Hepatocyte (in vitro differentiated cells): ENCODE results near the gene ACP5. TPM values are rescaled to one million over a fixed set of nuclear protein-coding genes. Genes with fewer than 3 reads are reported as not detected.
"Not testable (repeated sequence)": the region's sequence is repeated elsewhere in the genome, so short reads cannot be mapped to it uniquely, and the experiment has no call there.

ENCODE experiments used
- DNase-seq: peaks from one replicate; pipeline ENCODE4 v3.0.0-alpha.2; 2016; ENCODE audit warnings: low spot score
- H2AFZ ChIP-seq: fragments of 200-600 bp; sonication (generic); 2 replicates; pipeline ENCODE4 v1.6.0; 2016; ENCODE audit warnings: antibody characterized with exemption, mild to moderate bottlenecking
- H3K27ac ChIP-seq: fragments of 200-600 bp; sonication (generic); 2 replicates; pipeline ENCODE4 v1.5.1; 2016; ENCODE audit warnings: mild to moderate bottlenecking
- H3K27me3 ChIP-seq: fragments of 200-600 bp; sonication (generic); 2 replicates; pipeline ENCODE4 v1.6.1; 2016
- H3K36me3 ChIP-seq: fragments of 200-600 bp; sonication (generic); replicated peaks from 2 replicates; pipeline ENCODE4 v1.5.1; 2016; ENCODE audit warnings: low read depth; ENCODE audit not compliant: insufficient read depth
- H3K4me1 ChIP-seq: fragments of 200-600 bp; sonication (generic); 2 replicates; pipeline ENCODE4 v1.5.1; 2016; ENCODE audit warnings: mild to moderate bottlenecking, moderate library complexity; ENCODE audit not compliant: insufficient read depth
- H3K4me2 ChIP-seq: fragments of 200-600 bp; sonication (generic); 2 replicates; pipeline ENCODE4 v1.6.0; 2016
- H3K4me3 ChIP-seq: fragments of 200-600 bp; sonication (generic); 2 replicates; pipeline ENCODE4 v1.5.1; 2016; ENCODE audit warnings: mild to moderate bottlenecking
- H3K79me2 ChIP-seq: fragments of 200-600 bp; sonication (generic); 2 replicates; pipeline ENCODE4 v1.6.0; 2017; ENCODE audit warnings: mild to moderate bottlenecking
- H3K9me2 ChIP-seq: fragments of 200-600 bp; sonication (generic); replicated peaks from 2 replicates; pipeline ENCODE4 v1.6.0; 2017; ENCODE audit warnings: mild to moderate bottlenecking; ENCODE audit not compliant: insufficient read depth
- H3K9me3 ChIP-seq: fragments of 200-600 bp; sonication (generic); 2 replicates; pipeline ENCODE4 v1.5.1; 2016; ENCODE audit warnings: low read depth, mild to moderate bottlenecking
- H4K20me1 ChIP-seq: fragments of 200-600 bp; sonication (generic); 2 replicates; pipeline ENCODE4 v1.6.0; 2016; ENCODE audit warnings: mild to moderate bottlenecking; ENCODE audit not compliant: insufficient read depth, poor library complexity, severe bottlenecking
- EZH2 ChIP-seq: fragments of 200-600 bp; sonication (generic); IDR thresholded peaks from 2 replicates; pipeline ENCODE4 v1.6.1; 2016; ENCODE audit warnings: antibody characterized with exemption, mild to moderate bottlenecking, borderline replicate concordance
- EZH2phosphoT487 ChIP-seq: fragments of 200-600 bp; sonication (generic); IDR thresholded peaks from one replicate; pipeline ENCODE4 v1.6.1; 2018; ENCODE audit warnings: antibody characterized with exemption, mild to moderate bottlenecking, low read depth, moderate library complexity; ENCODE audit not compliant: unreplicated experiment, severe bottlenecking
- WGBS: methylation state at CpG from one replicate; pipeline ENCODE4 v1.1.6; 2016; ENCODE audit warnings: low lambda C conversion rate; ENCODE audit errors: missing lambda C conversion rate; 5-methylcytosine and 5-hydroxymethylcytosine counted together
- polyA plus RNA-seq: library from polyadenylated mRNA; unstranded; fragments of >200 nt; fragmentation: Nextera tagmentation; extraction: Ambion mirVana; gene quantifications from 2 replicates; pipeline ENCODE4 v1.2.1, GENCODE V29; 2016
- total RNA-seq: library from RNA; depleted of rRNA; stranded (reverse); fragments of >200 nt; gene quantifications from 2 replicates; pipeline ENCODE4 v1.2.3, GENCODE V29; 2014
- TF ChIP-seq, protein P1 (sequence below): fragments of 200-600 bp; sonication (generic); IDR thresholded peaks from 2 replicates; pipeline ENCODE4 v1.5.1; 2016; ENCODE audit warnings: antibody characterized with exemption, mild to moderate bottlenecking; ENCODE audit not compliant: poor library complexity

Gene ACP5
- total and polyA plus RNA-seq, 2 experiments from 2014 or later, result 7.2 to 18.1 TPM

DNA sequence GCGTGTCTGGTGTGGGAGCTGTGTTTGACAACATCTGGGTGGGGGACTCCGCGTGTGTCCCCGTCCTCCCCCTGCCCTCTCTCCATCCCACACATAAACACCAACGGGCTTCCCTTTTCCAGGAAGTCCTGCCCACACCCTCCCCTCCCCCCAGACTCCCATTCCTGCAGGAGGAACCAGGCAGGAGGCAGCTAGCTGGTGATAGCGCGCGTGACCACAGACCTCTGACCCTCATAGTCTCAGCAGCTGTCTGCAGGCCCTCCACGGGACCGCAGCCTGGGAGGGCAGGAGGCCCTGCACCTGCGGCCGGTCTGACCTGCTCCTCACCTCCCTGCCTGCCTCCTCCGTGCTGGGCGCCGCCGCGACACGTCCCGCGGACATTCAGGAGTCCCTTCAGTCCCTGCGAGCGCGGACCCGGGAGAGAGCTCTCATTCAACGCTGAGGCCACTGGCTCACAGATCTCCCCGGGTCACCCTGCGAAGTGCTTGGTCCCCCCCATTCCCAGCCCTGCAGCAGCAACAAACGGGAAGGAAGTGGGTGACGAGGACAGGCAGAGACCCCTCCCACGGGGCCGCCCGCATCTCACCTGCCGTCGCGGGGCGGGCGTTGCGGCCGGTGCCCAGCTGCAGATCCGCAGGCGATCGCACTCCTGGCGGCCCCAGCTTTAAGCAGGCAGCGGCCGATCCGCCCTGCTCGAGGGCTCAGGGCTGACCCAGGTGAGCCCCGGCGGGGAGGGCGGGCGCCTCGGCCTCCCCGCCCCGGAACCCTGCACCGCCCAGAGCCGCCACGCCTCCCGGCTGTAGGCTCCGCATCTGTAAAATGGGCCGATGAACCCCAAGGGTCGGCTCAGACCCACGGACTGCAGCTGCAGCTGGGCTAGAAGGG, 1.1 kb upstream of the ACP5 start:
- no peaks in the 10 kb centered on the region for H3K36me3 ChIP-seq
- H4K20me1 ChIP-seq, result no peaks in the 10 kb centered on the region
- TF ChIP-seq EZH2 (no peak), EZH2phosphoT487 (no peak)
- TF ChIP-seq, protein P1, sequence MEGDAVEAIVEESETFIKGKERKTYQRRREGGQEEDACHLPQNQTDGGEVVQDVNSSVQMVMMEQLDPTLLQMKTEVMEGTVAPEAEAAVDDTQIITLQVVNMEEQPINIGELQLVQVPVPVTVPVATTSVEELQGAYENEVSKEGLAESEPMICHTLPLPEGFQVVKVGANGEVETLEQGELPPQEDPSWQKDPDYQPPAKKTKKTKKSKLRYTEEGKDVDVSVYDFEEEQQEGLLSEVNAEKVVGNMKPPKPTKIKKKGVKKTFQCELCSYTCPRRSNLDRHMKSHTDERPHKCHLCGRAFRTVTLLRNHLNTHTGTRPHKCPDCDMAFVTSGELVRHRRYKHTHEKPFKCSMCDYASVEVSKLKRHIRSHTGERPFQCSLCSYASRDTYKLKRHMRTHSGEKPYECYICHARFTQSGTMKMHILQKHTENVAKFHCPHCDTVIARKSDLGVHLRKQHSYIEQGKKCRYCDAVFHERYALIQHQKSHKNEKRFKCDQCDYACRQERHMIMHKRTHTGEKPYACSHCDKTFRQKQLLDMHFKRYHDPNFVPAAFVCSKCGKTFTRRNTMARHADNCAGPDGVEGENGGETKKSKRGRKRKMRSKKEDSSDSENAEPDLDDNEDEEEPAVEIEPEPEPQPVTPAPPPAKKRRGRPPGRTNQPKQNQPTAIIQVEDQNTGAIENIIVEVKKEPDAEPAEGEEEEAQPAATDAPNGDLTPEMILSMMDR, result no peak
- peak; percentile 55 for DNase-seq
- H3K27ac ChIP-seq, result no peak overlapping the region
- no peaks in the 10 kb centered on the region for H3K9me2 ChIP-seq
- 59% methylated on average over 60 of the region's 62 CpGs for WGBS
- peak overlapping the region; percentile 40 for H2AFZ ChIP-seq
- H3K4me2 ChIP-seq, result peak overlapping the region; percentile 73
- H3K4me1 ChIP-seq, result no peaks in the 10 kb centered on the region
- no peaks in the 10 kb centered on the region for H3K79me2 ChIP-seq
- no peaks in the 10 kb centered on the region for H3K9me3 ChIP-seq
- no peaks in the 10 kb centered on the region for H3K27me3 ChIP-seq
- no peak overlapping the region for H3K4me3 ChIP-seq

DNA sequence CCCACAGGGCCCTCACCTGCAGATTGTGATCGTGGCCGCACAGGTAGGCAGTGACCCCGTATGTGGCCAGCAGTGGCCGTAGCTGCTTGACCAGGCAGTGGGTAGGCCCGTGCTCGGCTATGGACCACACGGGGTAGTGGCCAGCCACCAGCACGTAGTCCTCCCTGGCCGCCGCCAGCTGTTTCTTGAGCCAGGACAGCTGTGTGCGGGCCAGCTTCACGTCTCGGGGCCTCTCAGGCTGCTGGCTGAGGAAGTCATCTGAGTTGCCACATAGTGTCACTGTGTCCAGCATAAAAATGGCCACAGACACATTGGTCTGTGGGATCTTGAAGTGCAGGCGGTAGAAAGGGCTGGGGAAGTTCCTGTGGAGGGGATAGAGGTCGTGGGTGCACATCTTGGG, 1.2 kb downstream of the ACP5 start:
- Histone ChIP-seq H3K4me1 (no peaks in the 10 kb centered on the region), H3K27ac (no peak overlapping the region), H4K20me1 (no peaks in the 10 kb centered on the region), H3K4me2 (no peak overlapping the region), H3K36me3 (no peaks in the 10 kb centered on the region), H2AFZ (no peak overlapping the region), H3K4me3 (no peak overlapping the region), H3K27me3 (no peaks in the 10 kb centered on the region), H3K79me2 (no peaks in the 10 kb centered on the region), H3K9me2 (no peaks in the 10 kb centered on the region), H3K9me3 (no peaks in the 10 kb centered on the region)
- no peak for DNase-seq
- 91% methylated on average over 15 of the region's 15 CpGs for WGBS
- TF ChIP-seq EZH2 (no peak), EZH2phosphoT487 (no peak)
- TF ChIP-seq, protein P1, result no peak

DNA sequence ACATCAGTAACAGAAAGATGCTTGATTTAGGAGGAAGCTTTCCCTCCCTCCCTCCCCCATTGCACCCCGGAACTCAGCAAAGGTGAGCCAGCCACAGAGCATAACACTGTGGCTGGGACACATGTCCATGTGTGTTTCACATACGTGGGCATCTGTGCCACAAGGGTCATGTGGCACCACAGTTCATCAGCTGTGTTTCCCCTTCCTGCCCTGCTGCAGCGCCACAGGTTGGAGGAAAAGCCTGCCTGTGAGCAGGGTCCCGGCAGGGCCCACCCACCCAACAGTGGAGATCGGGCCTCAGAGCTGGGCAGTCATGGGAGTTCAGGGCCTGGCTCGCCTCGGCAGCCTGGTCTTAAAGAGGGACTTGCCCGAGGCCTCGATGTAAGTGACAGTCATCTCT, 2.8 kb downstream of the ACP5 start:
- H3K9me3 ChIP-seq, result no peaks in the 10 kb centered on the region
- H3K27ac ChIP-seq, result no peak overlapping the region
- 94% methylated on average over 9 of the region's 9 CpGs for WGBS
- no peak for DNase-seq
- H3K27me3 ChIP-seq, result no peaks in the 10 kb centered on the region
- H2AFZ ChIP-seq, result no peak overlapping the region
- H3K36me3 ChIP-seq, result no peaks in the 10 kb centered on the region
- no peaks in the 10 kb centered on the region for H3K4me1 ChIP-seq
- H3K9me2 ChIP-seq, result no peaks in the 10 kb centered on the region
- no peak overlapping the region for H3K4me3 ChIP-seq
- H3K79me2 ChIP-seq, result no peaks in the 10 kb centered on the region
- TF ChIP-seq EZH2phosphoT487 (no peak), EZH2 (no peak)
- TF ChIP-seq, protein P1, result no peak
- no peak overlapping the region for H3K4me2 ChIP-seq
- H4K20me1 ChIP-seq, result no peaks in the 10 kb centered on the region

DNA sequence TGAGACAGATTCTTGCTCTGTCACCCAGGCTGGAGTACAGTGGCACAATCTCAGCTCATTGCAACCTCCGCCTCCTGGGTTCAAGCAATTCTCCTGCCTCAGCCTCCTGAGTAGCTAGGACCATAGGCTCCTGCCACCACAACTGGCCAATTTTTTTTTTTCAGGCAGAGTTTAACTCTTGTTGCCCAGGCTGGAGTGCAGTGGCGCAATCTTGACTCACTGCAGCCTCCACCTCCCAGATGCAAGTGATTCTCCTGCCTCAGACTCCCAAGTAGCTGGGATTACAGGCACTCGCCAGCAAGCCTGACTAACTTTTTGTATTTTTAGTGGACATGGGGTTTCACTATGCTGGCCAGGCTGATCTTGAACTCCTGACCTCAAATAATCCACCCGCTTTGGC, 3.7 kb downstream of the ACP5 start:
- H3K4me2 ChIP-seq, H3K36me3 ChIP-seq, H3K4me1 ChIP-seq, H3K27me3 ChIP-seq, H2AFZ ChIP-seq, H3K4me3 ChIP-seq, H3K9me2 ChIP-seq, DNase-seq, H3K9me3 ChIP-seq, H3K79me2 ChIP-seq, H4K20me1 ChIP-seq, H3K27ac ChIP-seq: not testable (repeated sequence)
- WGBS, result 84% methylated on average over 4 of the region's 4 CpGs

DNA sequence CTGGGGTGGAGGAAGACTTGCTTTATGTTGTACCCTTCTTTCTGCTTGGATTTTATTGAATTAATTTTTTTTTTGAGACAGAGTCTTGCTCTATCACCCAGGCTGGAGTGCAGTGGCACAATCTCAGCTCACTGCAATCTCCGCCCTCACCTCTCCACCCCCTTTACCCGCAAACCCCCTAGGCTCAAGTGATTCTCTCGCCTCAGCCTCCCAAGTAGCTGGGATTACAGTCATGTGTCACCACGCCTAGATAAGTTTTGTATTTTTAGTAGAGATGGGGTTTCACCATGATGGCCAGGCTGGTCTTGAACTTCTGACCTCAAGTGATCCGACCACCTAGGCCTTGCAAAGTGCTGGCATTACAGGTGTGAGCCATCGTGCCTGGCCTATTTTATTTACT, 4.1 kb downstream of the ACP5 start:
- not testable (repeated sequence) for H3K9me3 ChIP-seq, H4K20me1 ChIP-seq, H3K4me1 ChIP-seq, H3K27ac ChIP-seq, H3K9me2 ChIP-seq, H3K4me3 ChIP-seq, H3K4me2 ChIP-seq, H3K27me3 ChIP-seq, H3K36me3 ChIP-seq, H2AFZ ChIP-seq, H3K79me2 ChIP-seq, DNase-seq
- WGBS, result 91% methylated on average over 6 of the region's 6 CpGs
